ENCODE measurements around the gene ATXN3. TPM values are rescaled to one million over a fixed set of nuclear protein-coding genes. Genes with fewer than 3 reads are reported as not detected.

Gene ATXN3
- total RNA-seq, 1 donor from 2014 or later = 34.2 TPM

GRCh38 chr14:92033433-92033832 is 72.9 kb downstream of the ATXN3 start:
- DNase-seq (ENCODE audit: low read depth) (no peak), FAIRE-seq (no peak)
- H3K27me3 ChIP-seq (ENCODE audit: control insufficient read depth, insufficient read depth, low read length) = no peaks in the 10 kb centered on the region
- TF ChIP-seq CTCF (IDR thresholded peaks at IDR 0.05; ENCODE audit: insufficient read depth, low read length, severe bottlenecking) = no peak
- no peak overlapping the region for H3K4me3 ChIP-seq (ENCODE audit: low read depth, low read length)
- H3K36me3 ChIP-seq (ENCODE audit: control insufficient read depth, insufficient read depth, low read length) = peaks cover 1% of the 10 kb centered on the region

- H3K27me3 ChIP-seq (ENCODE audit: control insufficient read depth, insufficient read depth, low read length) = no peaks in the 10 kb centered on the region
- no peak for FAIRE-seq
- no peak for TF ChIP-seq CTCF (IDR thresholded peaks at IDR 0.05; ENCODE audit: insufficient read depth, low read length, severe bottlenecking)
- H3K36me3 ChIP-seq (ENCODE audit: control insufficient read depth, insufficient read depth, low read length) = peaks cover 2% of the 10 kb centered on the region
- H3K4me3 ChIP-seq (ENCODE audit: low read depth, low read length) = no peak overlapping the region
- no peak for DNase-seq (ENCODE audit: low read depth)
Measured at GRCh38 chr14:92026548-92027190, 79.7 kb downstream of the ATXN3 start.

GRCh38 chr14:92022036-92022435 is 84.3 kb downstream of the ATXN3 start:
- no peak for TF ChIP-seq CTCF (IDR thresholded peaks at IDR 0.05; ENCODE audit: insufficient read depth, low read length, severe bottlenecking)
- DNase-seq (ENCODE audit: low read depth) (no peak), FAIRE-seq (no peak)
- H3K27me3 ChIP-seq (ENCODE audit: control insufficient read depth, insufficient read depth, low read length) = no peaks in the 10 kb centered on the region
- H3K4me3 ChIP-seq (ENCODE audit: low read depth, low read length) = no peak overlapping the region
- peaks cover 4% of the 10 kb centered on the region for H3K36me3 ChIP-seq (ENCODE audit: control insufficient read depth, insufficient read depth, low read length)

- Histone ChIP-seq H3K36me3 (ENCODE audit: control insufficient read depth, insufficient read depth, low read length) (peaks cover 4% of the 10 kb centered on the region), H3K4me3 (ENCODE audit: low read depth, low read length) (no peak overlapping the region), H3K27me3 (ENCODE audit: control insufficient read depth, insufficient read depth, low read length) (no peaks in the 10 kb centered on the region)
- DNase-seq (ENCODE audit: low read depth) = no peak
- TF ChIP-seq CTCF (IDR thresholded peaks at IDR 0.05; ENCODE audit: insufficient read depth, low read length, severe bottlenecking) = no peak
- FAIRE-seq = no peak
Measured at GRCh38 chr14:92021523-92021922, 84.9 kb downstream of the ATXN3 start.

- TF ChIP-seq CTCF (IDR thresholded peaks at IDR 0.05; ENCODE audit: insufficient read depth, low read length, severe bottlenecking) = no peak
- FAIRE-seq (no peak), DNase-seq (ENCODE audit: low read depth) (no peak)
- H3K27me3 ChIP-seq (ENCODE audit: control insufficient read depth, insufficient read depth, low read length) = no peaks in the 10 kb centered on the region
- H3K4me3 ChIP-seq (ENCODE audit: low read depth, low read length) = no peak overlapping the region
- H3K36me3 ChIP-seq (ENCODE audit: control insufficient read depth, insufficient read depth, low read length) = peaks cover 7% of the 10 kb centered on the region
Measured at GRCh38 chr14:92014040-92014439, 92.3 kb downstream of the ATXN3 start.
